ENCODE data around the gene GYS1.

GRCh38 chr19:48967346-48968178 lies 25.5 kb downstream of the GYS1 start:
- no peak for TF ChIP-seq CTCF (conservative IDR thresholded peaks at IDR 0.05 in 1 of 2, IDR thresholded peaks at IDR 0.05 in 1 of 2; ENCODE audit: low read depth in 1 of 2, low read length in 2 of 2)
- no peak for TF ChIP-seq EZH2 (IDR thresholded peaks at IDR 0.05; ENCODE audit: low read length, missing control alignments)

Measured in fibroblast of lung (primary cell).